DMS114 treated with DMSO at 0.1 percent for 48 hours (cell line): ENCODE data around the gene PDE8B.

Source experiments
- DNase-seq: peaks from one replicate; lab custom pipeline; 2025; ENCODE audit not compliant: unreplicated experiment; lab: John Stamatoyannopoulos, UW

The PDE8B gene

GRCh38 chr5:77230727-77231470 lies 20.4 kb downstream of the PDE8B start:
- no peak for DNase-seq

- DNase-seq, result no peak
Measured at GRCh38 chr5:77231471-77232138, 21.1 kb downstream of the PDE8B start.

GRCh38 chr5:77232574-77233358 lies 22.3 kb downstream of the PDE8B start:
- DNase-seq, result no peak

- DNase-seq, result no peak
Measured at GRCh38 chr5:77235846-77236721, 25.6 kb downstream of the PDE8B start.

- no peak for DNase-seq
Measured at GRCh38 chr5:77239126-77239741, 28.8 kb downstream of the PDE8B start.

- DNase-seq, result no peak
Measured at GRCh38 chr5:77241444-77241843, 31.0 kb downstream of the PDE8B start.

GRCh38 chr5:77249475-77249874 lies 39.0 kb downstream of the PDE8B start:
- no peak for DNase-seq

GRCh38 chr5:77250021-77250420 lies 39.5 kb downstream of the PDE8B start:
- no peak for DNase-seq

- no peak for DNase-seq
Measured at GRCh38 chr5:77251921-77252320, 41.4 kb downstream of the PDE8B start.

GRCh38 chr5:77255617-77256016 lies 45.1 kb downstream of the PDE8B start:
- no peak for DNase-seq

- DNase-seq, result no peak
Measured at GRCh38 chr5:77256406-77256805, 45.9 kb downstream of the PDE8B start.

- no peak for DNase-seq
Measured at GRCh38 chr5:77258652-77259051, 48.2 kb downstream of the PDE8B start.

GRCh38 chr5:77259476-77259875 lies 49.0 kb downstream of the PDE8B start:
- DNase-seq, result no peak

GRCh38 chr5:77262697-77263096 lies 52.2 kb downstream of the PDE8B start:
- DNase-seq, result no peak

GRCh38 chr5:77266291-77266690 lies 55.8 kb downstream of the PDE8B start:
- DNase-seq, result no peak

GRCh38 chr5:77267496-77267895 lies 57.0 kb downstream of the PDE8B start:
- DNase-seq, result no peak

- DNase-seq, result no peak
Measured at GRCh38 chr5:77272206-77272605, 61.7 kb downstream of the PDE8B start.

- DNase-seq, result no peak
Measured at GRCh38 chr5:77277759-77278158, 67.3 kb downstream of the PDE8B start.

GRCh38 chr5:77280036-77280435 lies 69.6 kb downstream of the PDE8B start:
- no peak for DNase-seq

- DNase-seq, result no peak
Measured at GRCh38 chr5:77281969-77282336, 71.5 kb downstream of the PDE8B start.
